Glomerular endothelial cell (primary cell): ENCODE data around the gene MRPL40. TPM values are rescaled to one million over a fixed set of nuclear protein-coding genes. Genes with fewer than 3 reads are reported as not detected.

Experiments used
- DNase-seq: peaks from one replicate; pipeline ENCODE4 v3.0.0-alpha.2; 2011; ENCODE audit warnings: low read depth, low spot score; ENCODE audit errors: extremely low read depth
- total RNA-seq: library from RNA; depleted of rRNA; stranded (reverse); fragments of >200 nt; gene quantifications from 2 replicates; pipeline ENCODE4 v1.2.3, GENCODE V29; 2015

Gene MRPL40
- total RNA-seq, 1 donor from 2014 or later: 23.8 TPM

- no peak for DNase-seq
Observed at GRCh38 chr22:19456541-19456940, 24.2 kb downstream of the MRPL40 start.

- DNase-seq: no peak
Observed at GRCh38 chr22:19457828-19458428, 25.6 kb downstream of the MRPL40 start.

GRCh38 chr22:19460036-19460435 is 27.7 kb downstream of the MRPL40 start:
- DNase-seq: no peak

GRCh38 chr22:19461506-19461905 is 29.2 kb downstream of the MRPL40 start:
- no peak for DNase-seq

GRCh38 chr22:19463008-19463407 is 30.7 kb downstream of the MRPL40 start:
- DNase-seq: no peak

- no peak for DNase-seq
Observed at GRCh38 chr22:19463491-19464469, 31.4 kb downstream of the MRPL40 start.

GRCh38 chr22:19464546-19464945 is 32.2 kb downstream of the MRPL40 start:
- DNase-seq: no peak

GRCh38 chr22:19464975-19465374 is 32.6 kb downstream of the MRPL40 start:
- no peak for DNase-seq

- no peak for DNase-seq
Observed at GRCh38 chr22:19466126-19466716, 33.9 kb downstream of the MRPL40 start.

- DNase-seq: no peak
Observed at GRCh38 chr22:19466848-19467752, 34.8 kb downstream of the MRPL40 start.

- no peak for DNase-seq
Observed at GRCh38 chr22:19467912-19468311, 35.6 kb downstream of the MRPL40 start.

- no peak for DNase-seq
Observed at GRCh38 chr22:19469421-19469820, 37.1 kb downstream of the MRPL40 start.

GRCh38 chr22:19470010-19470409 is 37.7 kb downstream of the MRPL40 start:
- DNase-seq: no peak

GRCh38 chr22:19471572-19471971 is 39.2 kb downstream of the MRPL40 start:
- DNase-seq: no peak

GRCh38 chr22:19472233-19472632 is 39.9 kb downstream of the MRPL40 start:
- no peak for DNase-seq

GRCh38 chr22:19473578-19473977 is 41.2 kb downstream of the MRPL40 start:
- no peak for DNase-seq

- DNase-seq: no peak
Observed at GRCh38 chr22:19476023-19476422, 43.7 kb downstream of the MRPL40 start.

GRCh38 chr22:19477321-19478044 is 45.1 kb downstream of the MRPL40 start:
- DNase-seq: no peak

GRCh38 chr22:19478045-19478900 is 45.9 kb downstream of the MRPL40 start:
- no peak for DNase-seq
